HG03520 (cell line): ENCODE results near the gene CUEDC1.

Source experiments
- ATAC-seq: cut with Tn5 transposase; IDR thresholded peaks from one replicate; pipeline ENCODE4 v1.9.1; 2021; ENCODE audit warnings: mild to moderate bottlenecking, moderate library complexity; ENCODE audit not compliant: unreplicated experiment

The CUEDC1 gene

DNA sequence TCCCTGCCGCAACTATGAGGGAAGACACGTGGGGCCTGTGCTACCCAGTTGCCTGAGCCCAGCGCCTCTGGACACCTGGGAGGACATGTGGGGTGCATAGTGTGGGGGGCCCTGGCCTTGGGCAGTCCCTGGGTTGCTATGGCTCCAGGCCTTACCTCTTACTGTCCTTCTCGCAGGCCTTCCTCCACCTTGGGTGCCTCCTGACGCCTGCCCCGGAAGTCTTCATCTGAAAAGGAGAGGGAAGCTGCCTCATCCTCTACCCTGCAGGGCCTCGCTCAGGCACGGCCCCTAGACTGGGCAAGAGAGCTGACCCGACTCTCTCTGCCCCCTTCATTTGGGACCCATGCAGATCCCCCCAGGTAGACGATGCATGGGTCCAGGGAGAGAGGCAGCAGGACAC lies 88.9 kb downstream of the CUEDC1 start:
- ATAC-seq: no peak

DNA sequence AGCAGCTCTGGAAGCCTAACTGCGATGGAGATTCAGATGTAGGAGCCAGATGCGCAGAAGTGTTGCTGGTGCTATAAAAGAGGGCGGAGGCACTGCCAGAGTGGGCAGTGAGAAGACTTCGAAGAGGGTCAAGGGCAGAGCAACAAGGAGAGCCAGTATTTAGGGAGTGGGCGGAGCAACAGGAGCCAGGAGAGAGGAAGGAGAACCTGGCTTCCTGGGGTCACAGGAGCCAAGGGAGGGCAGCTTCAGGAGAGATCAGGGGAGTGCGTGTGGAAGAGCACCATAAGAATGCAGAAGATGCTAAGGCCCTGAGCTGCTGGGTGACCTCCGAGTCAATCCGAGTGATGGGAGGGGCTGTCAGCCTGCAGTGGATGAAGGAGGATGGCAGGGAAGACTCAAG lies 90.9 kb downstream of the CUEDC1 start:
- ATAC-seq: no peak

DNA sequence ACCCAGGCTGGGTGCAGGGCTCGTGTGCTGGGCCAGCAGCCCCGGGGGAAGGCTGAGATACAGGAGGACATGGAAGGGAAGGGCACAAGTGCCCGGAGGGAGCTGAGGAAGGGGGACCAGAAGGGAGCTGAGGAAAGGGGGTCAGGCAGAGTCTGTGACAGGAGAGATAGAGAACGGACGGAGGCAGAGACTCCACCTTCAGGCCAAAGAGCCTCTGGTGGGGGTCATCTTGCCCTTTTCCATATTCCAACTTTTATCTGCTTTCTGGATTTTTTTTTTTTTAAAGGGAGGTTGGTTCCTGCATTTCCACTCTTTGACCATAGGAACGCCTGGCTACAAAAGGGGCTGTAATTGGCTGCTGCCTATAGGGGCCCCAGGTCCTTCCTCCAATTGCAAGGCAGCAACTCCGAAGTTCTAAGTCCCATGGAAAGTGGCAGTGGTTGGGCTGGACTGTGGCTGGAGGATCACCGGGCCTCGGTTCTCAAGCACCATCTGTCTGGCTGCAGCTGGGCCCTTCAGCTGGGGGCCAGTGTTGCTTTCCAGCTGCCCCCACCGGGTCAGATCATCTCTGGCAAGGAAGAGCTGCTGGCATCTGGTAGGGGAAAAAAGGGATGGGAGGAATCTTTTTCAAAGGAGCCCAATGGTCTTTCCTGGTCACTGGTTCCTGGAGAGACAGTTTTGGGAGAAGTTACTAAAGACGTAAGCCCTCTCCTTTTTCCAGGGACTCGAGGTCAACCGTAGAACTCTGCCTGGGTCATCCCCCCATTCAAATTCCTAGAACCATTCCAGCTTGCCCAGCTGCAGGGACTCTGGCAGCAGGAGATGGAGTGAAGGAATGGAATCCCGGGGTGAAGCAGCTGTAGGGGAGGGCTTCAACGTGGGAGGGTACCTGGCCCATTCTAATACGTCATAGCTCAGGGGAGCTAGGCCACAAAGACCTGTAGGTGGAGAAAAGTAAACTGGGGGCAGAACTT lies 92.2 kb downstream of the CUEDC1 start:
- no peak for ATAC-seq

DNA sequence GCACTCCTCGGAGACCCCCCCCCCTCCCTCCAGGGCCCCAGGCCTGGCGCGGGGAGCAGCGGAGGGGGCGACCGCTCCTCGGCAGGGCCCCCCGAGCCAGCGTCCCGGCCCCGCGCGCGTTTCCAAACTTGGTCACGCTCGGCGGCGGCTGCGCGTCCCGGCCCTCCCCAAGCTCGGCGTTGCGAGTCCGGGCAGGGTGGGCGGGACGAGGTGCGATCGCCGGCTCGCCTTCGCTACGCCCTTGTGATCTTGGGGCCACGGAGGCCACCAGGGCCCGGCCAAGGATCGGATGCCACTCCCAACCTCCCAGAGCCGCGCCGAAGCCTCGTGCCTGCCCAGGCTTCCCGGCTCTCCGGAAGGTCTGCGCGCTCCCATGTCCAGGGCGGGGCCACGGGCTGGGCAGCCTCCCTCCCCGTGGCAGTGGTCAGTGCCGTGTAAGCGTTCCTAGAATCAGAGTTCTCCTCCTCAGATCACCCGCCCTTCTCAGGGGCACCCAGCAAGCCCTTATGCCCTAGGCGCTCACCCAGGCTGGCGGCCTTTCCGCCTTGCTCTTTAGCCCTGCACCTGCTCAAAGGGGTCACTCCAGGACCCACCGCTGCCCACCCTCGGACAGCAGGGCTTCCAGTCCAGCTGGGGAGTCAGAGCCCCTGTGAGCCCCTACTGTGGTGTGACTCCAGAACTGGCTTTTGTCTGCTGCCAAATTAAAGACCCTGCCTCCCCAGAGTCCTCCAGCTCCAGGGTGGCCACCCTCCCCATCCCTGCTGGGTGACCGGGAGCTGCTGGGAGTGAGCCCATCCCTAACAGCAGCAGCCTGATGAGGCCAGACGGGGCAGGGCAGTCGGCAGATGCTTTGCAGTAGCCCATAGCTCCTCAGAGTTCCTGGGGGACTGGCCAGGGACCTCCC lies 93.2 kb downstream of the CUEDC1 start:
- no peak for ATAC-seq

DNA sequence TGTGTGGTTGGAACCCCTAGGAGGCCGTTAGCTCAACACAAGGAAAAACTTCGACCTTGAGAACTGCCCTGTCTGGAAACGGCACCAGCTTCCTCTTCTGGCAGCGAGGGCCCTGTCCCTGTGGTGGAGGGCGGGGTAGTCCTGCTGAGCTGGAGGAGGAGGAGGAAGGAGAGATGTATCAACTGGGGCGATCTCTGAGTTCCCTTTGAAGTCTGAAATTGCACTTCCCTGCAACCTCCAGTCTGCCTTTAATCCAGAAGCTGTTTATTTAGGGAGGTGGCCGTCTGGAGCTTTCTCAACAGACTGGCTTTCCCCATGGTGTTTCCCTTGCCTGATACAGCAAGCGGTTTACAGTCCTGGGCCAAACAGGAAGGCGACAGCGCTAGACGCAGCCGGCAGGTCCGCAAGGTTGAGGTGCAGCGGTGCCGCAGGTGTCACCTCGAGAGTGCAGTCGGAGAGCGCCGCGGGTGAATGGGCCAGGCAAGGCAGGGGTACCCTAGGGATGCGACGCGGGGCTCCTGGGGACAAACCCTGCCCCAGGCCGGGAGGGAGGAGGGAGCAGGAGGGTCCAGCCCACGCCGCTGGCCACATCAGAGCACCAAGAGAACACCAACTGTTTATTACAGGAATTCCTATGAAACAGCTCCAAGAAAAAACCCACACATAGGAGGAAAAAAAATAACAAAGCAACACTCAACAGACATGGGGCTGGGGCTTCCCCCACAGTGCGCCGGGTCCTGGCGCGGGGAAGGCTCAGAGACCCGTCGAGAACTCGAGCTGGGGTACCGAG lies 94.0 kb downstream of the CUEDC1 start:
- ATAC-seq: no peak

DNA sequence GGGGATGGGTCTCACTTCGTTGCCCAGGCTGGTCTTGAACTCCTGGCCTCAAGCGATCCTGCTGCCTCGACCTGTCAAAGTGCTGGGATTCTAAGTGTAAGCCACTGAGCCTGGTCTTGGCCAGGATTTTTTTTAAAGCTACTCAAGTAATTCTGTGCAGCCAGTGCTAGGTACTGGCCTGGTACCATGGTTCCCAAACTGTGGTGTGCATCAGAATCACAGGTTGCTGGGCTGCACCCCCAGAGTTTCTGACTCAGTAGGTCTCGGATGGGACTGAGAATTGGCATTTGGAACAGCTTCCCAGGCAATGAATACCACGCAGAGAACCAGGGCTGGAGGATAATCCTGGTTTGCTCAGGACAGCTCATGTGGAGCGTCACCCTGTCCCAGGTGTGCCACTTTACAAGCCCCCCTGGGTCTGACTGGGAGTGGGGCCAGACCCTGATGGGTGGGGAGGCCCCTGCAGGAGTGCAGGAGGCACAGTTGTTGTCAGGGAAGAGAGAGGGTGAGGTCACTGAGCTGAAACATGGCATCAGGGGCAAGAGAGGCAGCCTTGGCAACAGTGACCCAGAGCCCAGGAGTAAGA lies 94.7 kb downstream of the CUEDC1 start:
- no peak for ATAC-seq

DNA sequence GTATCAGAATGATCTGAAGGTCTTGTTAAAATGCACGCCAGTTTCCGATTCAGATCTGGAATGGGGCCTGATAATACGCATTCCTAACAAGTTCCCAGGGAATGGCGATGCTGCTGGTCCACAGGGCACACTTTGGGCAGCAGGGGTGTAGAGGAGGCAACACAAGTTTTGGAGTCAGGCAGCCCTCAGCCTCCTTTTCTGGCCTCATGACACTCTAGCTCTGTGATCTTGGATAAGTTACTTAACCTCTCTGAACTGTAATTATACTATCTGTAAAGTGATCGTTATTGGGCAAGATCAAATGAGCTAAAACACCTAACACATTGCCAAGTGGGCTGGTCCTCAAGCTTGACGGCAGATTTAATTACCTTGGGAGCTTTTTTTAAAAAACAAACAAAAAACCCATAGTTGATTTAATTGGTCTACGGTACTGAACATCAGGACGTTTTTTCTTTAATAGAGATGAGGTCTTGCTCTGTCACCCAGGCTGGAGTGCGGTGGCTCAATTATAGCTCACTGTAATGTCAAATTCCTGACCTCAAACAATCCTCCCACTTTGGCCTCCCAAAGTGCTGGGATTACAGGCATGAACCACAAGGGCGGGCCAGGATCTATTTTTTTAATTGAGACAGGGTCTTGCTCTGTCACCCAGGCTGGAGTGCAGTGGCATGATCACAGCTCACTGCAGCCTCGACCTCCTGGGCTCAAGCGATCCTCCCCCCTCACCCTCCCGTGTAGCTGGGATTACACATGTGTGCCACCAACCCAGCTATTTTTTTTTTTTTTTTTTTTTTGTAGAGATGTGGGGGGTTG lies 95.4 kb downstream of the CUEDC1 start:
- no peak for ATAC-seq

DNA sequence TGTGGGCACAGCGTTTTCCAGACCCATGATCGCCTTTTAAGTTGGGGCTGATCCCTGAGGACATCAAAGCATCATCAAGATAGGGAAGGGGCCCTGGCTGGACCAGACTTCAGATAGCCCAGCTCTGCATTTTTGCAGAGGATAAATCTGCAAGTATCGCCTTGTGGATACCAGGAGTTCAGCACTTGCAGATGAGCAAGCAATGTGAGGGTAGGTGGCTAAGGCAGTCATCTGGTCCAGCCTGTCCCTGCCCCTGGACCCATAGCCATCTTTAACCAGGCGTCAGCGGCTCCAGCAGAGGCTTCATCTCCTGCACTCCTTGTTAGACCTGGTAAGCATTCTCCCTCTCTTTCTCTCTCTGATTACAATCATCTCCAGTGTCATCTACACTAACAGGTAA lies 96.4 kb downstream of the CUEDC1 start:
- ATAC-seq: no peak

DNA sequence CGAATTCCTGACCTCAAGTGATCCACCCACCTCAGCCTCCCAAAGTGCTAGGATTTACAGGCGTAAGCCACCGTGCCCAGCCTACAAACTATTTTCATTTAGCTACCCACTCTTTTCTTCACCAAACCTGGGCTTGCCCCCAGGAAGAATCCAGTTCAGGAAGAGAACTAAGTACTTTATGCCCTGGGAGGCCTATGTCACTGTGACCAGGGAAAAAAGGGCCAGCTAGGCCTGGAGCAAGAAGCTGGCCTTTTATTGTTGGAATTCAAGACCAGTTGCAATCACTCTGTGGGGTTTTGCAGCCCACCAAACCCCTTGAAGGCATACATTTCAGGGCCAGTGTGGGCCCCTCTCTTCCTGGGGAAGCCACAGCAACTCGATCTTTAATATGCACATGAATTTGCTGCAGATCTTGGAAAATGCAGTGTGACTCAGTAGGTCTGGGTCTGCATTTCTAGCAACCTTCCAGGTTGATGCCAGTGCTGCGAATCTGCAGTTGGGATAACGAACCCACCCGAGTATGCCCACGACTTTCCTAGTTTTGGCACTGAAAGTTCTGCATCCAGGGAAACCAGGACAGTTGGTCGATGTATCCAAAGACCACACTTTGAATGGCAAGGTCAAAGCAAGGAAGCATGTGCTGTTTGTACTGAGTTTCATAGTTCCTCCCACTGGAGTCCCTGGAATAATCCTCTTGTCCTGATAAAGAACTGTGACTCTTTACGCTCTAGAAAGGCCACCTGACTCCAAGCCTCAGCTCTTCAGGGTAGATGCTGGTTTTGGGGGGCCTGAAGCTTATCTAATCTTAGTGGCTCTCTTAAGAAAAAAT lies 98.2 kb downstream of the CUEDC1 start:
- ATAC-seq: no peak

DNA sequence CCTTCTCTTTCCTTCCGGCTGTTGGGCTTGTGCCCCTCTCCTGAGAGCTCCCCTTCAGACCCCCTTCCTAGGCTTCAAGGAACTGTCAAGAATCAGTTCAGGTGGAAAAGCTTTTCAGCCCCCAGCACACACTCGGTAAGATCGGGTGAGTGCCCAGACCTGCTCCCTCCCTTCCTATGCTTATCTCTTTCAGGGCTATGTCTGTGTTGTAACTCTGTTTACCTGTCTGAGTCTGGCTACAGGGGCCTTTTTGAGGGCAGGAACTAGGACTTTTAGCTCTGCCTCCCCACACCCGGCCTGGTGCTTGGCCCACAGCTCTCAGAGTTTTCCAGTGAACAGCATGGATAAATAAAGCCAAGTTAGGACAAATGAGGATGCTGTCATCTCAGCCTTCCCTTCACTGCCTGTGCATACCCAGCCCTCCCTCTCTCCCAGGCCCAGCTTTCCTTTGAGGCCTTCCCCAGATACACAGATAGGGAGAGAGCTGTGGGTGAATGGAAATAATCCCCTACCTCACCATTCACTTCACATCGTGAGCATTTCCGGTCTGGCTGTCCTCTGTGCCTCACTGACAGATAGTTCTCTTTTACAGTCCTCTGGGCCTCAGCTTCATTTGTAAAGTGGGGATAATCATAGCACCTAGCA lies 99.7 kb downstream of the CUEDC1 start:
- no peak for ATAC-seq

DNA sequence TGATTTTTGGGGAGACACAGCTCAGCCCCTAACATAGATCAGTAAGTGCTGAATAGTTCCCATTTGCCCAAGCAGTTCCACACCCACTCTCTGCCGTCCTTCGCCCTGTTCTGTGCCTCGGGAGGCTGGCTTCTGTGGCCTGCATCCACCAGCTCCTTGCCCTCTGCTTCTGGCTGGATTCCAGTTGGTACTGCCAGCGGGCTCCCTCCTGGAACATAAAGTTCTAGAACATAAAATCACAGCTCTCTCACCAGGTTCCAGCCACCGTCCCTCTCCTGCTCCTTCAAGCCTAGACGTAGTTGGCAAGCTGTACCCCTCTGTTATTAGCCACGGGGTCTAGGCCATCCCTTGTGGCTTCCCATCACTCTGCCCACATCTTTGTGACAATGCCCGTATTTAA lies 101.5 kb downstream of the CUEDC1 start:
- no peak for ATAC-seq

DNA sequence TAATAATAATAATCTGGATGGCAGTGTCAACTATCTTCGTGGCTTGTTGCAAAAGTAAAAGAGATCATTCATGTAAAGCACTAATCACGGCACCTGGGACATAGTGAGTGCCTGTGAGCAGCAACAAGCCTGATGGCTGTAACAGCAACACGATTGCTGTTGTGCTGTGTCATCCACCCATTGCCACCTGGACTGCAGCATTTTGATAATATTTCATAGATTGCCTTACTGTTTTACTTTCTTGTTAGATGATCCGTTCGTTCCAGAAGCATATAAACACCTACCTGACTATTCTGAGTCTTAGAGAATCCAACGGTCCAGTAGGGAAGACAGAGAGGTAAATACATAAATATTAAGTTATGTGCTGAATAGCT lies 102.3 kb downstream of the CUEDC1 start:
- ATAC-seq: no peak

DNA sequence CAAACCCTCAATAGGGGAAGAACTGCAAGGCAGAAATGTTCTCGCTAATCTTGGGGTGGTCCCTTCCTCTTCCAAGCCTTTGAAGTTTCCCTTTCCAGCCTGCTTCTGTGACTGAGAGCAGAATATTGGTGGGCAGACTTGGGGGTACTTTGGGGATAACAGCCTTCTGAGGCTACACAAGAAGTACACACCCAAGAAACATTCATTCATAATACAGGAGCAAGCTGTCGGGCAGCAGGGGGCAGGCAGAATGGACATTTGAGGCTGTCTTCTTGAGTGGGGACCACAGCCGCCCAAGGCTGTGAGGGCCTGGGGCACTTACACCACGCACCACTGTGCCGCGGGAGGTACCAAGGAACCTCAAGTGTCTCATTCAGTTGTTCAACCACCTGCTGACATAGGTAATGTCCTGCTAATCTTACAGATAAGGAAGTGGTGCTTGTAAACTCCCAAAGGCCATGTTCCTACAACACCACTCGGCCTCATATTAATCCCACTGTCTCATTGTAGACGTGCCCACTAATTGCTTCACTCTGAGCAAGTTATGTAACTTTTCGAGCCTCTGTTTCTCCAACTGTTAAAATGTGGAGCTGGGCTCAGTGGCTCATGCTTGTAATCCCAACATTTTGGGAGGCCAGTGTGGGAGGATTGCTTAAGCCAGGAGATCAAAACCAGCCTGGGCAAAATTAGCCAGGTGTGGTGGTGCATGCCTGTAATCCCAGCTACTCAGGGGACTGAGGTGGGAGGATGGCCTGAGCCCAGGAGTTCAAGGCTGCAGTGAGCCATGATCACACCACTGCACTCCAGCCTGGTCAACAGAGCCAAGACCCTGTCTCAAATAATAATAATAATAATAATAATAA lies 102.9 kb downstream of the CUEDC1 start:
- ATAC-seq: no peak

DNA sequence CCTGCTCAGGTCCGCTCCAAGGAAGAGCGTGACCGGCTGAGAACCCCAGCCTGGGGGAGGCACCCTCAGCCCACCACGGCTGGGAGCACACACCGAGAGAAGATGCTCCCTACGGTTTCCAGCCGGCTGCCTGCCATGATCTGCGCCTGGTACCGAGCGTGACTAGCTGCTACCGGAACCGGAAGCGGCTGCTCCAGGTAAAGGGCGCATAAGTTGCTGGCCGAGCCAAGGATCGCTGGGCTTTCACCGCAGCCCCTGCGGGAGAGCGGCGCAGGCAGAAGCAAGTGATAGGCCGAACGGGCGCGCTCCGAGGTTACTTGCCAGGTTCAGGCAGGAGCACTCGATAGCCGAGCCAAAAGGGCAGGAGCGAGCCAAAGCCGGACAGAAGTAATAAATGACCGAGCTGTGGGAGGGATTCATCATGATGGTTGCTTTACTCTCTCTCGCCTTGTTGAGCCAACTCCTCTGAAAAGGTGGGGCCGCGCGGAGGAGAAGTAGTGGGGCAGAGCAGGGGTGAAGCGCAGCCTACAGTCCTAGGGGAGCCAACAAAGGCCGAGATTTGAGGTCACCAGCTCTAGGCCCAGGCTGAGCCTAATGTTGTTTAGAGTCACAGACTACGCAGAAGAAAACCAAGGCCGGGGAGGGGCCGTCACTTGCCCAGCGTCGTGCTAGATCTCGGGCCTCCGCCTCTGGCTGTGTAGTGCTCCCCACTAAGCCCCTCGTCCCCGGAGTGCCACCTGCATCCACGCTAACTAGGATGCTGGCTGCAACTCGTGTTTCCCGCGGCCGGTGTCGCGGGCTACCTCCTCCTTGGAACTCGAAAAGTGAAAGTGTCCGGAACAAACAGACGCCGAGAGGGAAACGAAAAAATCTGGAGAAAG lies 105.1 kb downstream of the CUEDC1 start, which contains the start of gene MRPS23:
Gene MRPS23, minus strand, starts transcription at position 171 of the 881 bp plus-strand sequence. Its CDS starts 34 bp downstream, at position 137.
- peak; percentile 93 for ATAC-seq

DNA sequence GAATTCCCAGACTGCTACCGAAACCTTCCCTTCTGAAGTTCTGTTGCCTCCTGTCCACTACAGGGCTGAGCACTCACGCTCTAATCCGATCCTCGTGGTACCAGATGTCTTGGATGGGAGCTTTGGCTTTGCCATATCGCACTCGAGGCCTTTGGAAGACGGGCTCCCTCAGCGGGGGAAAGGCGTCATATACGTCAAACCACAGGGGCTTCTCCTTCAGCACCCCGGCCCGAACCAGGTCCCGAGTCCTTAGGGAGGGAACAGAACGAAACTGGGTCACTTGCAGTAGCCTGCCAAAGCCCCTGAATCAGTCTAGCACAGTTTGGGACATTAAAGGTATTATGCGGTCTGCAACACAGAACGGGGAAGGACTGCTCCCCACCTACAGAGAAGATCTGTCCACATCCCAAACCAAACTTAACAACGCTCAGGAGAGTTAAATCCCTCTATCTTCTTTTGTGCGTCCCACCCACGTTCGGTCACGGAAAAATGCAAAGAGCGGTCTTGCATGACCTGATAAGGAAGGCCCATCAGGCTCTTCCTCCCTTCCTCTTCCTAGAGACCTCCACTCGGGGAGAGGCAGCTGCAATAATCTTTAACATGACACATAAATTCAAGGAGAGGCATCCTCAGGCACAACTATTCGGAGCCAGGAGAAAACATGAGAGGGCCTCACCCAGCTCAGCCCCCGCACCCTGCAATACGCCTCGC lies 105.9 kb downstream of the CUEDC1 start:
- peak; percentile 20 for ATAC-seq
